ENCODE data around the gene TARBP1. TPM values are rescaled to one million over a fixed set of nuclear protein-coding genes. Genes with fewer than 3 reads are reported as not detected.

Gene TARBP1
- total and polyA plus RNA-seq, 2 of the 13 experiments (the other 11 are each of a cell fraction or from before 2014, with no cell fraction given): 37.7 to 67.0 TPM

GRCh38 chr1:234348964-234349363, 130.0 kb downstream of the TARBP1 start (continued):
- TF ChIP-seq LCORL (IDR thresholded peaks at IDR 0.05) (no peak), LCORL (CRISPR knock-in tag; IDR thresholded peaks at IDR 0.05) (no peak), ZMYM4 (CRISPR knock-in tag; IDR thresholded peaks at IDR 0.05) (peak; percentile 53), ZBTB1 (CRISPR knock-in tag; IDR thresholded peaks at IDR 0.05; ENCODE audit: borderline replicate concordance) (no peak), DMAP1 (CRISPR knock-in tag; IDR thresholded peaks at IDR 0.05) (no peak), FOXA1 (IDR thresholded peaks at IDR 0.05) (no peak), FOXA1 (CRISPR knock-in tag; IDR thresholded peaks at IDR 0.05) (peak; percentile 78), HES4 (CRISPR knock-in tag; IDR thresholded peaks at IDR 0.05; ENCODE audit: borderline replicate concordance) (no peak), RORA (CRISPR knock-in tag; IDR thresholded peaks at IDR 0.05) (no peak), ZNF180 (CRISPR knock-in tag; IDR thresholded peaks at IDR 0.05; ENCODE audit: borderline replicate concordance, low read depth) (no peak), ZFP37 (CRISPR knock-in tag; IDR thresholded peaks at IDR 0.05; ENCODE audit: borderline replicate concordance) (no peak), ZNF530 (CRISPR knock-in tag; IDR thresholded peaks at IDR 0.05; ENCODE audit: low read depth) (no peak), MZF1 (CRISPR knock-in tag; IDR thresholded peaks at IDR 0.05; ENCODE audit: borderline replicate concordance) (no peak), EZH2 (conservative IDR thresholded peaks at IDR 0.05; ENCODE audit: low read depth, low read length) (no peak), ZNF292 (CRISPR knock-in tag; IDR thresholded peaks at IDR 0.05; ENCODE audit: borderline replicate concordance, low read depth) (peak; percentile 80; the same call in 1 of the 2 replicates), NFIB (CRISPR knock-in tag; IDR thresholded peaks at IDR 0.05; ENCODE audit: borderline replicate concordance) (no peak), ZNF883 (CRISPR knock-in tag; IDR thresholded peaks at IDR 0.05; ENCODE audit: not compliant biosample characterization) (no peak), CENPT (CRISPR knock-in tag; IDR thresholded peaks at IDR 0.05; ENCODE audit: low read depth) (no peak), KLF13 (CRISPR knock-in tag; IDR thresholded peaks at IDR 0.05) (no peak), SOX6 (IDR thresholded peaks at IDR 0.05) (no peak), SOX6 (CRISPR knock-in tag; IDR thresholded peaks at IDR 0.05) (peak; percentile 48), SIX4 (CRISPR knock-in tag; IDR thresholded peaks at IDR 0.05) (0 out of 2 replicates have a peak, but pooled peaks have one; percentile 12), FOXP1 (IDR thresholded peaks at IDR 0.05) (no peak), FOXP1 (CRISPR knock-in tag; IDR thresholded peaks at IDR 0.05) (peak; percentile 84), CBX2 (IDR thresholded peaks at IDR 0.05; ENCODE audit: low read depth, low read length) (no peak), CBX2 (CRISPR knock-in tag; IDR thresholded peaks at IDR 0.05; ENCODE audit: low read depth) (no peak), MEIS2 (CRISPR knock-in tag; IDR thresholded peaks at IDR 0.05) (no peak), ZNF672 (CRISPR knock-in tag; IDR thresholded peaks at IDR 0.05) (no peak), KDM5B (CRISPR knock-in tag; IDR thresholded peaks at IDR 0.05; ENCODE audit: borderline replicate concordance) (no peak), ZBTB42 (CRISPR knock-in tag; IDR thresholded peaks at IDR 0.05) (no peak), HNRNPK (IDR thresholded peaks at IDR 0.05; ENCODE audit: low read depth, low read length, poor library complexity, severe bottlenecking) (no peak), MED1 (CRISPR knock-in tag; IDR thresholded peaks at IDR 0.05) (0 out of 2 replicates have a peak, but pooled peaks have one; percentile 23), KLF15 (CRISPR knock-in tag; IDR thresholded peaks at IDR 0.05; ENCODE audit: borderline replicate concordance) (no peak), XRCC5 (optimal IDR thresholded peaks at IDR 0.05; ENCODE audit: low read length) (no peak)
- TF ChIP-seq, protein P1, sequence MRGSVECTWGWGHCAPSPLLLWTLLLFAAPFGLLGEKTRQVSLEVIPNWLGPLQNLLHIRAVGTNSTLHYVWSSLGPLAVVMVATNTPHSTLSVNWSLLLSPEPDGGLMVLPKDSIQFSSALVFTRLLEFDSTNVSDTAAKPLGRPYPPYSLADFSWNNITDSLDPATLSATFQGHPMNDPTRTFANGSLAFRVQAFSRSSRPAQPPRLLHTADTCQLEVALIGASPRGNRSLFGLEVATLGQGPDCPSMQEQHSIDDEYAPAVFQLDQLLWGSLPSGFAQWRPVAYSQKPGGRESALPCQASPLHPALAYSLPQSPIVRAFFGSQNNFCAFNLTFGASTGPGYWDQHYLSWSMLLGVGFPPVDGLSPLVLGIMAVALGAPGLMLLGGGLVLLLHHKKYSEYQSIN (CRISPR knock-in tag; IDR thresholded peaks at IDR 0.05; ENCODE audit: borderline replicate concordance): no peak
